HEK293 (cell line): ENCODE results near the gene ZSCAN10.

Experiments
- GLIS1 ChIP-seq: fragments of 450-650 bp; formaldehyde crosslinking; IDR thresholded peaks from 2 replicates; pipeline ENCODE4 v1.5.1; 2016; ENCODE audit warnings: missing biosample characterization, missing genetic modification characterization
- HOXD13 ChIP-seq: sonication (generic); formaldehyde crosslinking; IDR thresholded peaks from 2 replicates; pipeline ENCODE4 v1.8.0; 2022; ENCODE audit warnings: missing genetic modification reagents, borderline replicate concordance
- KLF10 ChIP-seq: fragments of 450-650 bp; IDR thresholded peaks from 2 replicates; pipeline ENCODE4 v1.5.1; 2018; ENCODE audit warnings: missing biosample characterization, mild to moderate bottlenecking, missing genetic modification characterization
- KLF17 ChIP-seq: fragments of 450-650 bp; formaldehyde crosslinking; IDR thresholded peaks from 2 replicates; pipeline ENCODE4 v1.5.1; 2016; ENCODE audit warnings: missing biosample characterization, missing genetic modification characterization
- MEIS1 ChIP-seq: sonication (generic); formaldehyde crosslinking; IDR thresholded peaks from 2 replicates; pipeline ENCODE4 v1.8.1; 2022; ENCODE audit warnings: missing genetic modification reagents, mild to moderate bottlenecking, borderline replicate concordance
- PRDM4 ChIP-seq: fragments of 450-650 bp; formaldehyde crosslinking; IDR thresholded peaks from 2 replicates; pipeline ENCODE4 v1.5.1; 2017; ENCODE audit warnings: missing biosample characterization, missing genetic modification characterization
- SCRT2 ChIP-seq: fragments of 450-650 bp; formaldehyde crosslinking; IDR thresholded peaks from 2 replicates; pipeline ENCODE4 v1.5.1; 2016; ENCODE audit warnings: missing biosample characterization, missing genetic modification characterization
- SP3 ChIP-seq: fragments of 450-650 bp; formaldehyde crosslinking; IDR thresholded peaks from 2 replicates; pipeline ENCODE4 v1.5.1; 2016; ENCODE audit warnings: missing biosample characterization, missing genetic modification characterization
- ZBTB17 ChIP-seq: fragments of 450-650 bp; formaldehyde crosslinking; IDR thresholded peaks from 2 replicates; pipeline ENCODE4 v1.5.1; 2016; ENCODE audit warnings: missing biosample characterization, missing genetic modification characterization
- ZBTB20 ChIP-seq: fragments of 450-650 bp; formaldehyde crosslinking; IDR thresholded peaks from 2 replicates; pipeline ENCODE4 v1.5.1; 2016; ENCODE audit warnings: missing biosample characterization, missing genetic modification characterization
- ZBTB7A ChIP-seq: fragments of 450-650 bp; formaldehyde crosslinking; IDR thresholded peaks from 2 replicates; pipeline ENCODE4 v1.5.1; 2016; ENCODE audit warnings: low read depth, missing biosample characterization, missing genetic modification characterization
- ZFHX2 ChIP-seq: fragments of 450-650 bp; formaldehyde crosslinking; conservative IDR thresholded peaks from 2 replicates; pipeline ENCODE4 v1.5.1; 2016; ENCODE audit warnings: missing biosample characterization, missing genetic modification characterization
- ZFP37 ChIP-seq: fragments of 450-650 bp; formaldehyde crosslinking; IDR thresholded peaks from 2 replicates; pipeline ENCODE4 v1.5.1; 2016; ENCODE audit warnings: missing biosample characterization, missing genetic modification characterization
- ZIC2 ChIP-seq: fragments of 450-650 bp; formaldehyde crosslinking; IDR thresholded peaks from 2 replicates; pipeline ENCODE4 v1.5.1; 2016; ENCODE audit warnings: missing biosample characterization, missing genetic modification characterization
- ZNF114 ChIP-seq: fragments of 450-650 bp; formaldehyde crosslinking; IDR thresholded peaks from 2 replicates; pipeline ENCODE4 v1.5.0; 2017; ENCODE audit warnings: missing biosample characterization, missing genetic modification characterization
- ZNF132 ChIP-seq: fragments of 450-650 bp; formaldehyde crosslinking; IDR thresholded peaks from 2 replicates; pipeline ENCODE4 v1.5.1; 2017; ENCODE audit warnings: missing biosample characterization, missing genetic modification characterization, borderline replicate concordance
- ZNF157 ChIP-seq: fragments of 450-650 bp; formaldehyde crosslinking; IDR thresholded peaks from 2 replicates; pipeline ENCODE4 v1.5.1; 2016; ENCODE audit warnings: missing biosample characterization, missing genetic modification characterization
- ZNF16 ChIP-seq: fragments of 450-650 bp; formaldehyde crosslinking; IDR thresholded peaks from 2 replicates; pipeline ENCODE4 v1.5.1; 2016; ENCODE audit warnings: low read depth, missing biosample characterization, missing genetic modification characterization
- ZNF19 ChIP-seq: fragments of 450-650 bp; formaldehyde crosslinking; IDR thresholded peaks from 2 replicates; pipeline ENCODE4; 2016; ENCODE audit warnings: missing biosample characterization, missing genetic modification characterization, low read depth
- ZNF202 ChIP-seq: fragments of 450-650 bp; formaldehyde crosslinking; IDR thresholded peaks from 2 replicates; pipeline ENCODE4 v1.5.1; 2016; ENCODE audit warnings: missing biosample characterization, missing genetic modification characterization, borderline replicate concordance
- ZNF211 ChIP-seq: fragments of 450-650 bp; formaldehyde crosslinking; IDR thresholded peaks from 2 replicates; pipeline ENCODE4 v1.5.1; 2016; ENCODE audit warnings: low read depth, missing biosample characterization, missing genetic modification characterization
- ZNF24 ChIP-seq: fragments of 450-650 bp; formaldehyde crosslinking; IDR thresholded peaks from 2 replicates; pipeline ENCODE4 v1.5.1; 2016; ENCODE audit warnings: missing biosample characterization, missing genetic modification characterization
- ZNF280D ChIP-seq: fragments of 450-650 bp; formaldehyde crosslinking; IDR thresholded peaks from 2 replicates; pipeline ENCODE4 v1.5.1; 2016; ENCODE audit warnings: missing biosample characterization, missing genetic modification characterization
- ZNF311 ChIP-seq: fragments of 450-650 bp; formaldehyde crosslinking; IDR thresholded peaks from 2 replicates; pipeline ENCODE4 v1.5.1; 2017; ENCODE audit warnings: missing biosample characterization, missing genetic modification characterization, borderline replicate concordance
- ZNF391 ChIP-seq: fragments of 450-650 bp; formaldehyde crosslinking; IDR thresholded peaks from 2 replicates; pipeline ENCODE4 v1.5.1; 2016; ENCODE audit warnings: low read depth, missing biosample characterization, missing genetic modification characterization, borderline replicate concordance
- ZNF473 ChIP-seq: fragments of 450-650 bp; formaldehyde crosslinking; IDR thresholded peaks from 2 replicates; pipeline ENCODE4 v1.5.1; 2017; ENCODE audit warnings: missing biosample characterization, missing genetic modification characterization
- ZNF529 ChIP-seq: fragments of 450-650 bp; formaldehyde crosslinking; IDR thresholded peaks from 2 replicates; pipeline ENCODE4 v1.5.1; 2017; ENCODE audit warnings: missing genetic modification characterization, missing biosample characterization; ENCODE audit not compliant: insufficient replicate concordance
- ZNF596 ChIP-seq: fragments of 450-650 bp; IDR thresholded peaks from 2 replicates; pipeline ENCODE4 v1.5.0; 2018; ENCODE audit warnings: missing biosample characterization, mild to moderate bottlenecking, missing genetic modification characterization, moderate library complexity
- ZNF639 ChIP-seq: fragments of 450-650 bp; formaldehyde crosslinking; IDR thresholded peaks from 2 replicates; pipeline ENCODE4 v1.5.1; 2016; ENCODE audit warnings: missing biosample characterization, missing genetic modification characterization
- ZNF664 ChIP-seq: fragments of 450-650 bp; formaldehyde crosslinking; IDR thresholded peaks from 2 replicates; pipeline ENCODE4 v1.5.1; 2016; ENCODE audit warnings: missing biosample characterization, missing genetic modification characterization
- ZNF704 ChIP-seq: fragments of 450-650 bp; formaldehyde crosslinking; IDR thresholded peaks from 2 replicates; pipeline ENCODE4 v1.5.1; 2016; ENCODE audit warnings: missing biosample characterization, missing genetic modification characterization

ZSCAN10 gene

GRCh38 chr16:3059041-3059722, 39.9 kb downstream of the ZSCAN10 start (continued):
- TF ChIP-seq KLF17 (tag by site-specific recombination) = peak; percentile 30; the same call in 1 of the 2 replicates
- no peak for TF ChIP-seq ZNF473 (tag by site-specific recombination)
- TF ChIP-seq ZNF596 (tag by site-specific recombination) = no peak
- no peak for TF ChIP-seq ZNF391
- 0 out of 2 replicates have a peak, but pooled peaks have one; percentile 11 for TF ChIP-seq ZFHX2 (tag by site-specific recombination)
- TF ChIP-seq ZNF211 (tag by site-specific recombination) = no peak
- no peak for TF ChIP-seq PRDM4
- peak; percentile 93 for TF ChIP-seq ZIC2 (tag by site-specific recombination)
- TF ChIP-seq SP3 (tag by site-specific recombination) = peak; percentile 60
- no peak for TF ChIP-seq ZNF704 (tag by site-specific recombination)
- TF ChIP-seq ZBTB20 (tag by site-specific recombination) = peak; percentile 72; the same call in 1 of the 2 replicates
- no peak for TF ChIP-seq ZNF311 (tag by site-specific recombination)
- TF ChIP-seq KLF10 (tag by site-specific recombination) = peak; percentile 79
- peak; percentile 82 for TF ChIP-seq GLIS1 (tag by site-specific recombination)
- no peak for TF ChIP-seq ZNF280D (tag by site-specific recombination)
- TF ChIP-seq ZNF529 (tag by site-specific recombination) = no peak
- no peak for TF ChIP-seq MEIS1 (CRISPR knock-in tag)
- 0 out of 2 replicates have a peak, but pooled peaks have one; percentile 17 for TF ChIP-seq ZNF24 (tag by site-specific recombination)
- TF ChIP-seq ZNF664 = no peak
- TF ChIP-seq SCRT2 (tag by site-specific recombination) = no peak
- no peak for TF ChIP-seq ZNF639 (tag by site-specific recombination)
- TF ChIP-seq ZNF157 (tag by site-specific recombination) = no peak
- 0 out of 2 replicates have a peak, but pooled peaks have one; percentile 57 for TF ChIP-seq ZBTB7A (tag by site-specific recombination)
- no peak for TF ChIP-seq ZFP37 (tag by site-specific recombination)
- peak; percentile 22; the same call in 1 of the 2 replicates for TF ChIP-seq ZBTB17 (tag by site-specific recombination)
- no peak for TF ChIP-seq ZNF114 (tag by site-specific recombination)
- TF ChIP-seq ZNF132 (tag by site-specific recombination) = no peak
- no peak for TF ChIP-seq ZNF16 (tag by site-specific recombination)
- no peak for TF ChIP-seq ZNF19 (tag by site-specific recombination)
- no peak for TF ChIP-seq HOXD13 (CRISPR knock-in tag)
- TF ChIP-seq ZNF202 (tag by site-specific recombination) = no peak
